Common myeloid progenitor, CD34-positive (primary cell): ENCODE results near the gene TBL1XR1.

ENCODE experiments used
- CTCF ChIA-PET: fragments of 350-600 bp; sonication (Branson Sonifier 250); formaldehyde crosslinking; loops from one replicate; lab custom pipeline; 2021; ENCODE audit warnings: antibody characterized with exemption; lab: Charles Lee
- POLR2A ChIA-PET: fragments of 350-600 bp; sonication (Branson Sonifier 250); formaldehyde crosslinking; loops from one replicate; lab custom pipeline; 2021; ENCODE audit warnings: antibody characterized with exemption; lab: Charles Lee
- DNase-seq, 3 donors: peaks; one replicate each; pipeline versions ENCODE4 v3.0.0 to v3.0.0-alpha.2; 2013
- H3K27ac ChIP-seq, 2 experiments: 1 replicate in 1 of 2; 2 replicates in 1 of 2; pipeline ENCODE4 v1.7.0; 2013; ENCODE audit warnings: inconsistent platforms in 2 of 2, low read length in 2 of 2, mild to moderate bottlenecking in 2 of 2, low read depth in 1 of 2, moderate library complexity in 1 of 2; ENCODE audit not compliant: severe bottlenecking in 2 of 2, insufficient read depth in 1 of 2, poor library complexity in 1 of 2
- H3K27me3 ChIP-seq, 5 experiments: replicated peaks in 2 of 5; 1 replicate in 3 of 5; 2 replicates in 2 of 5; pipeline versions ENCODE4 v1.6.1 to v1.7.0; 2013; ENCODE audit warnings: low read length in 4 of 5, mild to moderate bottlenecking in 2 of 5, moderate library complexity in 2 of 5, inconsistent platforms in 1 of 5; ENCODE audit not compliant: insufficient read depth in 5 of 5, control insufficient read depth in 4 of 5
- H3K36me3 ChIP-seq, 4 experiments: 1 replicate in 2 of 4; 2 replicates in 2 of 4; pipeline versions ENCODE4 v1.6.1 to v1.7.0; 2013; ENCODE audit warnings: low read length in 3 of 4, control low read depth in 1 of 4, mild to moderate bottlenecking in 1 of 4; ENCODE audit not compliant: control insufficient read depth in 4 of 4, insufficient read depth in 4 of 4
- H3K4me1 ChIP-seq, 4 experiments: 1 replicate in 3 of 4; 2 replicates in 1 of 4; pipeline versions ENCODE4 v1.6.1 to v1.7.1; 2013; ENCODE audit warnings: low read length in 3 of 4, mild to moderate bottlenecking in 3 of 4, control low read depth in 1 of 4, inconsistent platforms in 1 of 4, moderate library complexity in 1 of 4; ENCODE audit not compliant: control insufficient read depth in 4 of 4, insufficient read depth in 4 of 4; ENCODE audit errors: control extremely low read depth in 1 of 4
- H3K4me3 ChIP-seq, 7 experiments: 1 replicate in 4 of 7; 2 replicates in 3 of 7; pipeline versions ENCODE4 v1.5.1 to v1.7.0; 2013; ENCODE audit warnings: mild to moderate bottlenecking in 7 of 7, low read length in 6 of 7, moderate library complexity in 6 of 7, inconsistent platforms in 2 of 7, low read depth in 2 of 7, control low read depth in 1 of 7; ENCODE audit not compliant: insufficient read depth in 4 of 7, control insufficient read depth in 1 of 7; ENCODE audit errors: extremely low read depth in 1 of 7
- H3K9me3 ChIP-seq, 5 experiments: 1 replicate in 4 of 5; 2 replicates in 1 of 5; pipeline versions ENCODE4 v1.6.1 to v1.7.1; 2013; ENCODE audit warnings: low read length in 4 of 5, mild to moderate bottlenecking in 2 of 5, inconsistent platforms in 1 of 5, low read depth in 1 of 5, moderate library complexity in 1 of 5; ENCODE audit not compliant: control insufficient read depth in 4 of 5, insufficient read depth in 2 of 5; ENCODE audit errors: control extremely low read depth in 1 of 5
- WGBS: methylation state at CpG from one replicate; pipeline ENCODE4 v1.1.5; 2013; ENCODE audit not compliant: insufficient coverage; 5-methylcytosine and 5-hydroxymethylcytosine counted together

TBL1XR1 gene

DNA sequence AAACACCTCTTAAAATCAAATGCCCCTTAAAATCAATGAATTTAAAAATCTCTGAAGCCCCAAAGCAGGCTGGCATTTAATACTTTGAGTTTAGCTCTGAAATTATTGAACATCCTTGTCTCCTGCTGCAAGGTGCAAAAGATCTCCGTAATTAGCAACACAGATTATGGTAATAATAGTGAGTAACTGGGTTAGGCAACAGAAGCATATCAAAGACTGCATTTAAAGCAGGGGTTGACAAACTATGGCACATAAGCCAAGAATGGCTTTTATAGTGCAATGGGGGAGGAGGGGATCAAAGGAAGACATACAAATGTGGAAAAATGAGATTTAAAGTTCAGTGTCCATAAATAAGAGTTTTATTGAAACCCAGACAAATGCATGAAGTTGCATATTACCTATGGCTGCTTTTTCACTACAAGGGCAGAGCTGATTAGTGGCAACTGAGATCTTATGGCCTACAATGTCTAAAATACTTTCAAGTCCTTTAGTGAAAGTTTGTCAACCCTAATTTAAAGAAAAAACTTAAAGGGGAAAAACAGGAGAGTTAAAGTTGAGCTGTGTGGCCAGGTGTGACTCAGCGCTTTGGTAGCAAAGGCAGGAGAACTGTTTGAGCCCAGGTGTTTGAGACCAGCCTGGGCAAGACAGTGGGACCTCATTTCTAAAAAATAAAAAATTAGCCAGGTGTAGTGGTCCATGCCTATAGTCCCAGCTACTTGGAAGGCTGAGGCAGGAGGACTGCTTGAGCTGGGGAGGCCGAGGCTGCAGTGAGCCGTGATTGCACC lies 157.6 kb downstream of the TBL1XR1 start:
- ChIA-PET POLR2A (no interaction called here), CTCF (interaction anchor here (1.7 kb wide), 1 partner anchor 11 kb away, joined by 3 read pairs; no protein-coding TSS in a partner anchor)
- Histone ChIP-seq H3K9me3 (peaks cover 0 to 10% (median 4%) of the 10 kb centered on the region in 5 experiments), H3K27ac (no peak overlapping the region), H3K4me1 (peaks cover 0 to 3% (median 1%) of the 10 kb centered on the region in 4 experiments), H3K27me3 (no peaks in the 10 kb centered on the region), H3K4me3 (no peak overlapping the region), H3K36me3 (peaks cover 27 to 58% (median 45%) of the 10 kb centered on the region in 4 experiments)
- DNase-seq = no peak
- WGBS = 100% methylated on average over 3 of the region's 4 CpGs

DNA sequence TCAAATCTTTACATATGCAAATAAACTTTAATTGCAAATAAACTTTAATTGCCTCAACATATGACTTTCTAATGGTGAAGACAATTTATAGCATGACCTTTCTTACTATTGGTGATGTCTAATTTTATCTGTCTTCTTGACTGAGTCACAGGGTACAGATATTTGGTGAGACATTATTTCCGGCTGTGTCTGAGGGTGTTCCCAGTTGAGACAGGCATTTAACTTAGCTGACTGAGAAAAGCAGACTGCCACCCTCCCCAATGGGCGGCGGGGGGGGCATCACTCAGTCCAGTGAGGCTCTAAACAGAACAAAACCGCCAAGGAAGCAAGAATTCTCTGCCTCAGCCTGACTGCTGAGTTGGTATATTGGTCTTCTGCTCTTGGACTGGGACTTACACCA lies 160.0 kb downstream of the TBL1XR1 start:
- DNase-seq = no peak
- Histone ChIP-seq H3K4me3 (no peak overlapping the region), H3K4me1 (peaks cover 0 to 3% (median 1%) of the 10 kb centered on the region in 4 experiments), H3K36me3 (peaks cover 23 to 62% (median 46%) of the 10 kb centered on the region in 4 experiments), H3K27me3 (no peaks in the 10 kb centered on the region), H3K27ac (no peak overlapping the region), H3K9me3 (no peaks in the 10 kb centered on the region)
- ChIA-PET POLR2A (no interaction called here), CTCF (no interaction called here)
- 97% methylated on average over 4 of the region's 4 CpGs for WGBS

DNA sequence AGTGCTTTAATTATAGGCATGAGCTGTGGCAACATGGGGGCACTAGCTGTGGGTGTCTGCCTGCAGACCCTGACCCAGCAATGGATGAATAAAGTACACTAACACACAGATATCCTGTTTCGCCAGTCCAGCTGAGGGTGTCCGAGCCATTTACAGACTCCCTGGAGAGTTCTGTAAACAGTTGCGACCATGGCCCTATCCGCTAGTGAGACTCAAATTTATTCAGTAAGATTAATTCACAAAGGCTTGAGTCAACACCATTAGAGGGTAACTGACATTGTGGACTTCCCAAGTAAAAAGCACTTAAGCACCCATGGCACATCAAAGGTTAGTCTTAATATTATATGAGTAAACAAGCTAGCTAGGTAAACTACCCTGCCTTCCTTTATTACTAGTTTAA lies 161.6 kb downstream of the TBL1XR1 start:
- DNase-seq = no peak
- Histone ChIP-seq H3K4me1 (peaks cover 0 to 2% (median 0%) of the 10 kb centered on the region in 4 experiments), H3K27ac (no peak overlapping the region), H3K27me3 (no peaks in the 10 kb centered on the region), H3K36me3 (peaks cover 24 to 54% (median 47%) of the 10 kb centered on the region in 4 experiments), H3K4me3 (no peak overlapping the region), H3K9me3 (no peaks in the 10 kb centered on the region)
- ChIA-PET CTCF (interaction anchor here (1.2 kb wide), 1 partner anchor 14 kb away, joined by 3 read pairs; no protein-coding TSS in a partner anchor), POLR2A (no interaction called here)
- 100% methylated on average over 4 of the region's 4 CpGs for WGBS

DNA sequence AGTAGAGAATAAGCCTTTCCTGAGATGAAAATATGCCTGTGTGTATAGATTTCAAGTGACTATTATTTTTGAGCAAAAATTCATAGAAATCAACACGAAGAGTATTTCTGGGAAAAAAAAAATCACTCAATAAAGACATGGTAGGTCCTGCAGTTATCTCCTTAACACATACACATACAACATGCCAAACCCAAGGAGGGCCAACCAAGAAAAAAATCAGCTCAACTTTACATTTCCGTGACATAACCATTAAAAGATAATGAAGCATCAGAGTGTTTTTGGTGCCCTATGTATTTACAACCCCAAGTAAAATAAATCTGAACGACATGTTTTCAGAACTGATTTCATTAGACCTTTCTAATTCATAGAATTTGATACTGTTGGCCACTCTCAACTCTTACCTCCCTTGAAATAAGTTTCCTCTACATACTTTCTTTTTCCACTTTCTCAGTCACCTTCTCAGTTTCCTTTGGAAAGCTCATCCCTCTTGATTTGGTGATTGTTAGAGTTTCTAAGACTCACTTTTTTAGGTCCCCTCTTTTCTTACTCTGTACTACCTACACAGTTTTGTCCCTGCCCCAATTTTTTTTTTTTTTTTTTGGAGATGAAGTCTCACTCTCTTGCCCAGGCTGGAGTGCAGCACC lies 162.3 kb downstream of the TBL1XR1 start:
- DNase-seq = peak in 1 of 3 donors; percentile 21
- H3K4me1 ChIP-seq = peaks cover 0 to 2% (median 0%) of the 10 kb centered on the region in 4 experiments
- H3K9me3 ChIP-seq = no peaks in the 10 kb centered on the region
- ChIA-PET POLR2A (no interaction called here), CTCF (interaction anchor here (1.2 kb wide), 1 partner anchor 14 kb away, joined by 3 read pairs; no protein-coding TSS in a partner anchor)
- no peaks in the 10 kb centered on the region for H3K27me3 ChIP-seq
- H3K4me3 ChIP-seq = no peak overlapping the region
- 83% methylated on average over 1 of the region's 3 CpGs for WGBS
- H3K27ac ChIP-seq = no peak overlapping the region
- peaks cover 24 to 58% (median 50%) of the 10 kb centered on the region in 4 experiments for H3K36me3 ChIP-seq

DNA sequence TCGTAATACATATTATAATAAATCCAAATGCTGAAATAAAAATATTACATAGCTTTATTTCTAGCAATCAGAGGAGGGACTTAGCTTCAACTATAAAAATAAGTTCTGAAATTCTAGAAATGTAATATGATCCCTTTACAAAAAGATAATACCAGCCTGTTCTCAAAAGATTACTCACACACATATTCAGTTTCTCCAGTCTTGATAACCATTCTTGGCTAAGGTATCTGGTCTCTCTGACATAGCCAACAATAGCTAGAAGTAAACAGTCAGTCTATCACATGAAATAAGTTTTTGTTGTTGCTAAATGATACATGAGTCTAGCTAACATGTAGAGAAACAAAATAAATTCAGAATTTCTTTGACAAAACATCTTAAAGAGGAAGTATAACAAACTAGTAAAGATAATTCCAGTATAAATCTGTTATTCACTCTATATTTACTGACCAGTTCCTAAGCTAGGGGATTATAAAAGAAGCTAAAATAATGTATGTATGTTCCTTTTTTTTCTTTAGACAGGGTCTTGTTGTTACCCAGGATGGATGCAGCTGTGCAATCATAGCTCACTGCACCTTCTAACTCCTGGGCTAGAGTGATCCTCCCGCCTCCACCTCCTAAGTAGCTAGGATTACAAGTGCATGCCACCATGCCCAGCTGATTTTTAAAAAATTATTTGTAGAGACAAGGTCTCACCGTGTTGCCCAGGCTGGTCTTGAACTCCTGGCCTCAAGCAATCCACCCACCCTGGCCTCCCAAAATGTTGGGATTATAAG lies 170.6 kb downstream of the TBL1XR1 start:
- H3K27me3 ChIP-seq = no peaks in the 10 kb centered on the region
- POLR2A ChIA-PET = no interaction called here
- peaks cover 11 to 59% (median 29%) of the 10 kb centered on the region in 4 experiments for H3K36me3 ChIP-seq
- H3K27ac ChIP-seq = peak overlapping the region in 1 of 2 experiments; percentile 10
- 90% methylated on average over 2 of the region's 3 CpGs for WGBS
- peak in 1 of 3 donors; percentile 34 for DNase-seq
- CTCF ChIA-PET = no interaction called here
- no peaks in the 10 kb centered on the region for H3K9me3 ChIP-seq
- H3K4me3 ChIP-seq = no peak overlapping the region
- no peaks in the 10 kb centered on the region for H3K4me1 ChIP-seq

DNA sequence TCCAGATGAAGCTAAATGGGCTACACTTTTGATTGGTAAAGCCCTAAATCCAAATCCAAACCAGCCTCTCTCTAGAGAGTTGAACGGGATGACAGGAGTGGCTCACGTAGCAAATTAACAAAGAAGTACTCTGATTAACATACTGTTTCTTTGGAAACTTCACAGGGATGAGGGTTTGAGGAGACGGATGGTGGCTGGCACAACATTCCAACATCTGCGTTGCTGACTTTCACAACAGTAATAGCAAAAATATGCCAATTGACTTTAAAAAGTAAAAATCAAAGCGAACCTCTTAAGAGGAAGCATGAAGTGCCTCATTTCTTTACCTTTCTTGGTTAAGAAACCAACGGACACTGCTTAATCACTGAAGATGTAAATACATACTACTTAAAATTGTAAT lies 181.4 kb downstream of the TBL1XR1 start:
- no peak for DNase-seq
- 100% methylated on average over 2 of the region's 6 CpGs for WGBS
- H3K27ac ChIP-seq = no peak overlapping the region

More for the DNA sequence above, 181.4 kb downstream of the TBL1XR1 start:
- H3K36me3 ChIP-seq = peaks cover 3 to 12% (median 5%) of the 10 kb centered on the region in 4 experiments
- no peaks in the 10 kb centered on the region for H3K27me3 ChIP-seq
- H3K4me1 ChIP-seq = no peaks in the 10 kb centered on the region
- CTCF ChIA-PET = no interaction called here
- H3K4me3 ChIP-seq = no peak overlapping the region
- POLR2A ChIA-PET = no interaction called here
- H3K9me3 ChIP-seq = no peaks in the 10 kb centered on the region
